Neural progenitor cell (in vitro differentiated cells): ENCODE measurements around the gene TMEM242.

Experiments
- CTCF ChIP-seq: fragments of 200-600 bp; sonication (generic); IDR thresholded peaks from 2 replicates; pipeline ENCODE4 v1.5.1; 2017; ENCODE audit warnings: antibody characterized with exemption, mild to moderate bottlenecking
- EZH2 ChIP-seq: fragments of 200-600 bp; sonication (generic); IDR thresholded peaks from 2 replicates; pipeline ENCODE4 v1.6.1; 2017; ENCODE audit warnings: antibody characterized with exemption, mild to moderate bottlenecking, moderate library complexity
- EZH2phosphoT487 ChIP-seq: fragments of 200-600 bp; sonication (generic); IDR thresholded peaks from 2 replicates; pipeline ENCODE4 v1.6.1; 2017; ENCODE audit warnings: antibody characterized with exemption

GRCh38 chr6:157270916-157271315 is 52.4 kb downstream of the TMEM242 start:
- TF ChIP-seq CTCF: no peak
- TF ChIP-seq EZH2phosphoT487: no peak
- TF ChIP-seq EZH2: no peak
